HepG2 (cell line): Measurements from ENCODE around the gene EMC9. TPM values are rescaled to one million over a fixed set of nuclear protein-coding genes. Genes with fewer than 3 reads are reported as not detected.

ENCODE experiments used
- AFF4 ChIP-seq: sonication (generic); formaldehyde crosslinking; IDR thresholded peaks from 2 replicates; pipeline ENCODE4 v1.4.0; 2020; ENCODE audit warnings: missing genetic modification reagents
- ARID2 ChIP-seq: sonication (generic); formaldehyde crosslinking; IDR thresholded peaks from 2 replicates; pipeline ENCODE4 v1.8.1; 2022; ENCODE audit warnings: mild to moderate bottlenecking, missing genetic modification reagents, borderline replicate concordance
- CCAR2 ChIP-seq: fragments of 200-400 bp; formaldehyde crosslinking; optimal IDR thresholded peaks from 2 replicates; pipeline ENCODE3; 2018; ENCODE audit warnings: low read depth, mild to moderate bottlenecking, low read length, moderate library complexity
- HCFC1 ChIP-seq: fragments of 150-350 bp; IDR thresholded peaks from 2 replicates; pipeline ENCODE4 v1.6.1; 2014; ENCODE audit warnings: low read depth, low read length
- HIVEP1 ChIP-seq: sonication (generic); formaldehyde crosslinking; IDR thresholded peaks from 2 replicates; pipeline ENCODE4 v1.4.0; 2020; ENCODE audit warnings: mild to moderate bottlenecking, missing genetic modification reagents
- KIAA2018 ChIP-seq: sonication (generic); formaldehyde crosslinking; IDR thresholded peaks from 2 replicates; pipeline ENCODE4 v1.5.0; 2020; ENCODE audit warnings: mild to moderate bottlenecking, missing genetic modification reagents, borderline replicate concordance
- MXD3 ChIP-seq: IDR thresholded peaks from 2 replicates; pipeline ENCODE4 v1.6.1; 2016; ENCODE audit warnings: mild to moderate bottlenecking, missing biosample characterization, missing genetic modification reagents
- SOX5 ChIP-seq: IDR thresholded peaks from 2 replicates; pipeline ENCODE4 v1.6.1; 2016; ENCODE audit warnings: borderline replicate concordance
- ZNF276 ChIP-seq: sonication (generic); formaldehyde crosslinking; IDR thresholded peaks from 2 replicates; pipeline ENCODE4 v1.4.0; 2020; ENCODE audit warnings: mild to moderate bottlenecking, low read depth, missing genetic modification reagents
- ZNF280B ChIP-seq: sonication (generic); formaldehyde crosslinking; IDR thresholded peaks from 2 replicates; pipeline ENCODE4 v1.5.0; 2020; ENCODE audit warnings: missing genetic modification reagents, mild to moderate bottlenecking, borderline replicate concordance
- polyA plus RNA-seq, 8 experiments: library from polyadenylated mRNA; depleted of rRNA in 3 of 8; stranded (reverse) in 7 of 8; unstranded in 1 of 8; fragments of >200 nt; fragmentation: Illumina TruSeq in 4 of 8; extraction: Trizol in 4 of 8; gene quantifications; 2 replicates each; pipeline versions ENCODE4 v1.2.1 to v1.2.3, GENCODE V29; 2011 to 2016; ENCODE audit warnings: low read depth in 4 of 8, missing spikeins in 1 of 8, mixed read lengths in 1 of 8; ENCODE audit not compliant: insufficient read depth in 1 of 8
- total RNA-seq, 5 experiments: library from RNA; depleted of rRNA; stranded (reverse); fragments of >200 nt; fragmentation: Illumina TruSeq; extraction: Trizol; gene quantifications; 2 replicates each; pipeline ENCODE4 v1.2.3, GENCODE V29; 2016; ENCODE audit warnings: low read depth in 1 of 5

EMC9 gene
- total and polyA plus RNA-seq, 2 of the 13 experiments (the other 11 are each of a cell fraction or from before 2014, with no cell fraction given), result 60.5 to 78.7 TPM

GRCh38 chr14:24181371-24182077 lies 40.1 kb upstream of the EMC9 start (continued):
- TF ChIP-seq ZNF280B (CRISPR knock-in tag) (peak; percentile 51; the same call in 1 of the 2 replicates), SOX5 (CRISPR knock-in tag) (no peak), ARID2 (CRISPR knock-in tag) (no peak), CCAR2 (no peak), HIVEP1 (CRISPR knock-in tag) (0 out of 2 replicates have a peak, but pooled peaks have one; percentile 22), HCFC1 (no peak), AFF4 (no peak), MXD3 (CRISPR knock-in tag) (no peak), ZNF276 (0 out of 2 replicates have a peak, but pooled peaks have one; percentile 30), KIAA2018 (CRISPR knock-in tag) (no peak)
